ENCODE measurements around the gene PSENEN.

PSENEN gene

GRCh38 chr19:35783469-35784434, 38.3 kb downstream of the PSENEN start:
- TF ChIP-seq EZH2phosphoT487 (IDR thresholded peaks at IDR 0.05; ENCODE audit: borderline replicate concordance) (no peak), CTCF (conservative IDR thresholded peaks at IDR 0.05; ENCODE audit: low read length) (no peak)
- no peaks in the 10 kb centered on the region for H3K27me3 ChIP-seq (ENCODE audit: insufficient read depth, low read length, poor library complexity, severe bottlenecking)
- no peak overlapping the region for H3K4me2 ChIP-seq (ENCODE audit: low read depth, low read length, poor library complexity, severe bottlenecking)
- peaks cover 8% of the 10 kb centered on the region; the same call in 1 of the 2 replicates for H3K79me2 ChIP-seq (ENCODE audit: insufficient read depth, low read length)
- H3K4me3 ChIP-seq (ENCODE audit: low read length, poor library complexity, severe bottlenecking) = no peak overlapping the region
- no peaks in the 10 kb centered on the region for H3K9me2 ChIP-seq (replicated peaks; ENCODE audit: low read depth, low read length)
- no peaks in the 10 kb centered on the region for H3K9me3 ChIP-seq (ENCODE audit: insufficient read depth, low read depth, low read length)
- peaks cover 22% of the 10 kb centered on the region; the same call in 1 of the 2 replicates for H3K36me3 ChIP-seq (ENCODE audit: insufficient read depth, low read length)
- no peaks in the 10 kb centered on the region for H3F3A ChIP-seq (ENCODE audit: low read depth)
- no peak overlapping the region for H3K9ac ChIP-seq (ENCODE audit: low read depth, low read length, poor library complexity, severe bottlenecking)
- no peak overlapping the region for H2AFZ ChIP-seq (ENCODE audit: low read length)
- no peaks in the 10 kb centered on the region for H3K4me1 ChIP-seq (ENCODE audit: insufficient read depth, low read length, poor library complexity, severe bottlenecking)
- peaks cover 3% of the 10 kb centered on the region for H4K20me1 ChIP-seq (ENCODE audit: insufficient read depth, low read length, poor library complexity, severe bottlenecking)

GRCh38 chr19:35784503-35785338, 39.3 kb downstream of the PSENEN start:
- no peaks in the 10 kb centered on the region for H3F3A ChIP-seq (ENCODE audit: low read depth)
- H3K79me2 ChIP-seq (ENCODE audit: insufficient read depth, low read length) = 0 out of 2 replicates have a peak, but pooled peaks cover 2% of the 10 kb centered on the region
- no peaks in the 10 kb centered on the region for H3K9me3 ChIP-seq (ENCODE audit: insufficient read depth, low read depth, low read length)
- no peak overlapping the region for H3K4me3 ChIP-seq (ENCODE audit: low read length, poor library complexity, severe bottlenecking)
- no peak overlapping the region for H3K9ac ChIP-seq (ENCODE audit: low read depth, low read length, poor library complexity, severe bottlenecking)
- no peaks in the 10 kb centered on the region for H3K27me3 ChIP-seq (ENCODE audit: insufficient read depth, low read length, poor library complexity, severe bottlenecking)
- peaks cover 3% of the 10 kb centered on the region for H4K20me1 ChIP-seq (ENCODE audit: insufficient read depth, low read length, poor library complexity, severe bottlenecking)
- TF ChIP-seq EZH2phosphoT487 (IDR thresholded peaks at IDR 0.05; ENCODE audit: borderline replicate concordance) = no peak
- no peak for TF ChIP-seq CTCF (conservative IDR thresholded peaks at IDR 0.05; ENCODE audit: low read length)
- H3K4me1 ChIP-seq (ENCODE audit: insufficient read depth, low read length, poor library complexity, severe bottlenecking) = no peaks in the 10 kb centered on the region
- peaks cover 20% of the 10 kb centered on the region; the same call in 1 of the 2 replicates for H3K36me3 ChIP-seq (ENCODE audit: insufficient read depth, low read length)
- H3K9me2 ChIP-seq (replicated peaks; ENCODE audit: low read depth, low read length) = no peaks in the 10 kb centered on the region
- H3K4me2 ChIP-seq (ENCODE audit: low read depth, low read length, poor library complexity, severe bottlenecking) = no peak overlapping the region
- no peak overlapping the region for H2AFZ ChIP-seq (ENCODE audit: low read length)

GRCh38 chr19:35785339-35785627, 39.8 kb downstream of the PSENEN start:
- no peaks in the 10 kb centered on the region for H3K79me2 ChIP-seq (ENCODE audit: insufficient read depth, low read length)
- H3K9ac ChIP-seq (ENCODE audit: low read depth, low read length, poor library complexity, severe bottlenecking) = no peak overlapping the region
- H3K27me3 ChIP-seq (ENCODE audit: insufficient read depth, low read length, poor library complexity, severe bottlenecking) = no peaks in the 10 kb centered on the region
- H2AFZ ChIP-seq (ENCODE audit: low read length) = no peak overlapping the region
- peaks cover 15% of the 10 kb centered on the region; the same call in 1 of the 2 replicates for H3K36me3 ChIP-seq (ENCODE audit: insufficient read depth, low read length)
- no peaks in the 10 kb centered on the region for H3K4me1 ChIP-seq (ENCODE audit: insufficient read depth, low read length, poor library complexity, severe bottlenecking)
- no peak overlapping the region for H3K4me2 ChIP-seq (ENCODE audit: low read depth, low read length, poor library complexity, severe bottlenecking)
- H3K4me3 ChIP-seq (ENCODE audit: low read length, poor library complexity, severe bottlenecking) = no peak overlapping the region
- no peaks in the 10 kb centered on the region for H3F3A ChIP-seq (ENCODE audit: low read depth)
- no peaks in the 10 kb centered on the region for H3K9me3 ChIP-seq (ENCODE audit: insufficient read depth, low read depth, low read length)
- no peaks in the 10 kb centered on the region for H3K9me2 ChIP-seq (replicated peaks; ENCODE audit: low read depth, low read length)
- TF ChIP-seq EZH2phosphoT487 (IDR thresholded peaks at IDR 0.05; ENCODE audit: borderline replicate concordance) (no peak), CTCF (conservative IDR thresholded peaks at IDR 0.05; ENCODE audit: low read length) (no peak)
- peaks cover 3% of the 10 kb centered on the region for H4K20me1 ChIP-seq (ENCODE audit: insufficient read depth, low read length, poor library complexity, severe bottlenecking)

All from Loucy (cell line).